COLO668 (cell line): ENCODE measurements around the gene PPARD.
A peak's percentile ranks its signal among the peaks of the same experiment; 100 is the strongest.
"Not testable (repeated sequence)": the region's sequence is repeated elsewhere in the genome, so short reads cannot be mapped to it uniquely, and the experiment has no call there.

Experiments used
- DNase-seq: peaks from one replicate; lab custom pipeline; 2025; ENCODE audit not compliant: unreplicated experiment; lab: John Stamatoyannopoulos, UW

PPARD gene

DNA sequence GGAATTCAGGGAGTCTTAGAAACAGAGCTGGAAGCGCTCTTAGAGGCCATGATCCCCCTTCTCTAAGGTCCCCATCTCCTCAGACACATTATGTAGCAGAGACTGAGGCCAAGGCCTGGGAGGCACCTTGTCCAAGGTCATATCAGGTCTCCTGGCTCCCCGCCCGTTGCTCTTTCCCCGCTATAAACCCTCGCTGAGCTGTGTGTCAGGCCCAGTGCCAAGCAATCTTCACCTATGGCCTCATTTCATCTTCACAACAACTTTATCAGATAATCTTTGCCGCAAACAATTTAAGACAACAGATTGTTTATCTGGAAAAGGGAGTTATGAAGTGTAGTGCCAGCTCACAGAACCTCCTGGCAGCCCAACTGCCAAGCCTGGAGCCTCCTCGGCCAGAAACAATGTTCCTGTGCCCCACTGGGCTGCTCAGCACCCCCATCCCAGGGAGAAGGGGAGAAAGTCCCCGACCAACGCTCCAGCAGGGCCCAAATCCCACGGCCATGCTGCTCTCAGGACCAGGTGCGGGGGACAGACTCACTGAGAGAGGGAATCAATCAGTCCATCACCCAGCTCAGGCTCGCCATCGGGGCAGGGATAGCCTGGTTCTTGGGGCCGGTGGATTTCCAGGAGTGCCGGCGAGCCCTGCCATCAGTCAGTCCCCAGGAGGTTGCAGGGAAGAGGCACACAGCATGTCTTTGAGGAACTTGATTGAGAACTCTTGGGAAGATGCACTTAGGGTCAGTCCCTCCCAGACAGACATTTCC lies 92.9 kb downstream of the PPARD start:
- no peak for DNase-seq

DNA sequence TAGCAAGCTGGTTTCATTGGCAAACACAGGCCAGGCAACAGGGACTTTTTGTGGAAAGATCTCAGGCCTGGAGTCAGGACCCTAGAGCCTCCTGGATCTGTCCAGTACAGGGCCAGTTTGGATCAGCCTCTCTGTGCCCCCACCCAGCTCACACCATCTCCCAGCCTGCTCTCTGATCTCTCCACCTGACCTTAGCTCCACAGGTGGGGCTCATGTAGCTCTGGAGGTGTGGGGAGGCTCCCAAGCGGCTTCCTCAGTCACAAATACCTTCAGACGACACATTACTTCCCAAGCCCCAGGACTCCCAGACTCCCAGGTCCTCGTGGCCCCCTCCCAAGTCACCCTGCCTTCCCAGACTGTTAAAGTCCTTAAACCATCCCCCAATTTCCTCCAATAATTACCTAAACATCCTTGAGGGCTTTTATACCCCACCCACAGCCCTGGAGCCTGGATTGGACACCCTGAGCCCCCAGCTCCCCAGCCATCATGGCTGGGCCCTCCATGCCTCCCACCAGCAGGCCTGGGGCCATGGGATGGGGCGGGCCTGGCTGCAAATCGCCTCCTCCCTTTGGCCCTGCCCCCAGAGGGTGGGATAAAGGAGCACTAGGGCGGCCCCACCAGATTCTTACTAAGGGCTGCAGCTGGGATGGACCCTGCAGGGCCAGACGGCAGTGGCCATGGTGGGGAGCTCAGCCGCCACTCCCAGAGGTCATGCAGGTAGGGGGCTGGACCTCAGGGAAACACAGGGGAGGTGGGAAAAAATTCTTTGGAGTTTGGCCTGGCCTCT lies 93.9 kb downstream of the PPARD start:
- DNase-seq = no peak

- DNase-seq = not testable (repeated sequence)
These were observed 96.2 kb downstream of the PPARD start for GRCh38 chr6:35438378-35439065.

DNA sequence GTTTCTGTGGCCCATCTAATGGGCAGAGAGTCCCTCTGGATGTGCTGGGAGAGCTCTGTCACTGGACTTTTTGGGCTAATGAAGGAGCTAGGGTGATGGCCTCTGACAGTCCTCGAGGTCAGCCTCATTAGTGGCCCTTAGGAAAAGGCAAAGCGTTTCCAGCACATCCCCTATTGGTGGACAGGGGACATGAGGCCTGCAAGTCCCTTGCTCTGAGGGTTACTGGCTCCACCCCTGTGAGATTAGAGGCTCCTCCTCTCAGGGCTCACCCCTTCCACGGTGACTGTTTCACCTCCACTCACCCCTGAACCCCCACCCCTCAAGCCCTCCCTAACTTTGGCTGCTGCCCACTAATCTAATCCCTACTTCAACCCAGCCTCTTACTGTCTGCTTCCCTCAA lies 97.0 kb downstream of the PPARD start:
- no peak for DNase-seq

DNA sequence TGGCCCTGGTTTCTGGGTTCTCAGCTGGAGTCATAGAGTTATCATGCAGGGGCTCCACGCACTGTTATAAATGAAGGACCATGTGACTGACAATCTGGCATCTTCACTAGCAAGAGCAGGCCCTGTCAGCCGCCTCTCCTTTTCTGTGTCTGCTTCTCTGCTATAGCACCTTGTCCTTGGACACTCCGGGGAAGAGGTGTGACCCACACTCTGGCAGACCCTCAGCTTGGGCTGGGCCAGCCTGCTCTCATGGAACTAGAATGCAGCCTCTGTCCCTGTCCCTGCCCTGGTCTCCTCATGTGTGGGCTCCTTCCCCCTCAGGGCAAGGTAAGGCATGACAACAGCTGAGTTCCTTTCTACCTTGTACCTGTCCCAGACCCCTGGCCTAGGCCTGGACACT lies 98.8 kb downstream of the PPARD start:
- no peak for DNase-seq

- DNase-seq = no peak
These were observed 99.3 kb downstream of the PPARD start for GRCh38 chr6:35441642-35442041.

DNA sequence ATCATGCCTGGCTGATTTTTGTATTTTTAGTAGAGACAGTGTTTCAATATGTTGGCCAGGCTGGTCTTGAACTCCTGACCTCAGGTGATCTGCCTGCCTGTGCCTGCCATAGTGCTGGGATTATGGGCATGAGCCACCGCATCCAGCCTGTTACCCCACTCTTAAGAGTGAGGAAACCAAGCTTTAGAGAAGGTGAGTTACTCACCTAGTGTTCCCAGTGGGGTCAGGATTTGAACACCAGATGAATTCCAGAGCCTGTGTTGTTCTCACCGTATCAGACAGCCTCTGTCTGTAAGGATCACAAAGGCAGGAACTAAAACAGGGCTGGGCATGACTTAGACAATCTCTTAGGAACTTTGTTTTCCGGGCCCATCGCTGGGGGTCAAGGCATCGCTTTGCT lies 100.3 kb downstream of the PPARD start:
- DNase-seq = no peak

DNA sequence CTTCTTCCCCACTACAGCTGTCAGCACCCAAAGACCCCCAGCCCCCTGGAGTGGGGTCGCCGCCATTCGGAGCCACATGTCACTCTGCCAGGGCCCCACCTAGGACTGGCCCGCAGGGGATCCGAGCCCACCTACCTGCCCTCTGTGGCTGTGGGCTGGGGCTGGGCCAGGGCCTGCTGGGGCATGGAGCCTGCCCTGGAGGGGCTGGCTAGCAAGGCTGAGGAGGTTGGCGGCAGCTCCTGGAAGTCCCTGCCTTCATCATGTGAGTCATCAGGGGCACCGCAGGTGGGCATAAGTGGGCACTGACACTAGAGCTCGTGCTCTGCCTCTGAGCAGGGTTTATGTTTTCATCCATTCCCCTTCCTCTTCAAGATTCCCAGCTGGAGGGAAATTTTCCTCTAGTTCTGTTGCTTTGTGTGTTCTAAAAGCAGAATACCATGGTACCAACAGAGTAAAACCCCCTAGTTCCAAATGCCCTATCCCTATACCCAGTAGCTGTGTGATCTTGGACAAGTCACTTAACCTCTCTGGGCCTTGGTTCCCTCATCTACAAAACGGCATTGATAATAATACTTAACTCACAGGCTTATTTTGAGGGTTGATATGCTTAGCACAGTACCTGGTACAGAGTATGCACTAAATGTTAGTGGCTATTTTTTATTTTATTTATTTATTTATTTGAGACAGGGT lies 101.1 kb downstream of the PPARD start:
- no peak for DNase-seq

DNA sequence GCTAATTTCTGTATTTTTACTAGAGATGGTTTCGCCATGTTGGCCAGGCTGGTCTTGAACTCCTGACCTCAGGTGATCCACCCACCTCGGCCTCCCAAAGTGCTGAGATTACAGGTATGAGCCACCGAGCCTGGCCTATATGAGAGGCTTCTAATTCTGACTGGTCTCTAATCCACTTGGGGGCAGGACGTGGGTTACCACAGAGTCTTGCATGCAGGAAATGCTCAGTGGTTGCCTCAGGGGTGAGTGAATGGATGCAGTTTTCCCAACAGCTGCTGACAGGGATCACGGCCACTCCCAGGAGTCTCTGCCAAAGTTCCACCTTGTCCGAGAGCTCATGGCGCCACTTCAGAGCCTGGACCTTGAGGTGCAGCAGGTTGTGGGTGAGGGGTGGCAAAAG lies 103.3 kb downstream of the PPARD start:
- DNase-seq = no peak

GRCh38 chr6:35448191-35448590 lies 105.8 kb downstream of the PPARD start:
- DNase-seq = no peak

DNA sequence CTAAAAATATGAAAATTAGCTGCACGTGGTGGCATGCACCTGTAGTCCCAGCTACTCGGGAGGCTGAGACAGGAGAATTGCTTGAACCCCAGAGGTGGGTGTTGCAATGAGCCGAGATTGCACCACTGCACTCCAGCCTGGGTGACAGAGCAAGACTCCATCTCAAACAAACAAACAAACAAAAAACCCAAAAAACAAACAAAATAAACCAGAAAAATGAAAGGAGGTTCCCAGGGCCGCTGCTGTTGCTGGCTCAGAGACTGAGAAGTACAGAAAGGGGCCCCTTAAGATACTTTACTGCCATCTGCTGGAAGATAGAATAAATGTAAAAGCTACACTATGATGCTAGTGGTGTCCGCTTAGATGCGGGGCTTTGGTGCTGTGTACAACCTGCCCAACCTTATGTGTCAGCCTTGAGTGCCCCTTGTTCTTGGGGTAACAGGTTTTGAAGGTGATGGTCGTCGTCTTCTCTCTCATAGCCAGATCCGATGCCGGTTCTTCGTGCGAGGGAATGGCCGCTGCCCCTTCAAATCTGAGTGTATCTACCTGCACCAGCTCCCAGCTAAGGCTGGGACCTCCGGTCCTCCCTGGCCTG lies 107.0 kb downstream of the PPARD start:
- DNase-seq = peak; percentile 9

DNA sequence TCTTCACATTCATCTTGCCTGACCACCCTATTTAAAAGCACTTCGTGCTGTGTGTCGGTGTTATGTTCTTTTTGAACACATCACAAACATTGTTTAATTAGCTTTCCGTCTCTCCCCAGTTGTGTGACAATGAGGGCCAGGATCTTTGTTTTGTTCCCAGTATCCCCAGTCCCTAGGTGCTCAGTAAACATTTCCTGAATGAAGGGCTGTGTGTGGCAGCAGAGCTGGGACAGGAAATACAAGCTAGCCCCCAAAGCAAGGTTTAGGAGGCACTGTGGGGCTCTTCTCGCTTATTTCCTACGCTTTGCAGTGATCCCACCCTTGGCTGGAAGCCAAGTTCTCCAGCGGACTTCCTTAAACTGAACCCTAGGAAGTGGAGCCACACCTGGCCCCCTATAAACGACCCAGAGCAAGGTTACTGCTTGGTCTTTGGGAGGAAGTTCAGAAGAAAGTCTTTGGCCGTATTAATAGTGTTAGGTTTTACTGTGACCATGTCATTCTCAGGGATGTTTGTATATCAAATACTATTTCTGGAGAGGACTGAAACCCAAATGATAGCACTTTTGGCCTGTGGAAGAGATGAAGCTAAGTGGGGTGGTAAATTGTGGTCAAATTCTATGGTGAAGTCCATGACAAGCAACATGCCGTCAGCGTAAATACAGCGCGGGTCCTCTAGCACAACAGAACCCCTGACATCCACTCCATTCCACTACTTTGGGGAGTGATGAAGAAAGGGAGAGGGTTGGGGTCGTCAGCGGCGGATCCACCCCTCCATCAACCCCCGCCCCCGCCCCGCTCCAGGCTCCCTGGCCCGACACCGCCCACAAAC lies 109.2 kb downstream of the PPARD start:
- no peak for DNase-seq

GRCh38 chr6:35452183-35453090 lies 110.1 kb downstream of the PPARD start, which contains the start of gene FANCE:
Gene FANCE (plus strand): TSS chr6:35452338. CDS start chr6:35452546, 208 bp downstream.
- DNase-seq = peak; percentile 91

- no peak for DNase-seq
These were observed 110.9 kb downstream of the PPARD start for GRCh38 chr6:35453236-35453635.

DNA sequence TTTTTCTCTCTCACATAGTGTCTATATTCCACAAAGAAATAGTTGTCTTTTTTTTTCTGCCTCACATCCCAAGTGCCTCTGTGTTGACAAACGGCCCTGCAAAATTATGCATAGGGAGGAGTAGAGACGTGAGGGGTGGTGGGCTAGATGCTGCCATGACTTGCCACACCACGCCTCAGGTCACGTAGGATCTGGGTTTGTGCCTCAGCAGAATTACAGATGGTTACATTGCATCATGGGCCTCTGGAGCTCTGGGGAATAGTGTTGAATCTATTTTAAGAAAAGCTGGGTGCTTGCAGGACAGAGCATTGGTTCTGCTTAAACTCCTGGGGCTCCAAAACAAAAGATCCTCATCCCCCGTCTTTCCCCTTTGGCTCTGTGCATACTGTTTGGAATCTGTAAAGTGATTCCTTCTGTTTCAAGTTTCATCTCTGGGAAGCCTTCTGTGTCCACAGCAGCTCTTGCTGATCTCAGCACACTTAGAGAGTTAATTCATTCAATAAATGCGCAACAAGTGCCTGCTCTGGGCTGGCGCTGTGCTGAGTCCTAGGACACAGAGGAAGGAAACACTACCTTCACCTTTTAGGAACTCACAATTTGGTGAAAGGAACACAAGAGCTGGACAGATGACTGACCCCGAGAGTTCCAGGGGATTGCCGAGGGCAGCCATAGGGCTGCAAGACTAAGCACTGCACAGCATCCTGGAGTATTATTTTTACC lies 112.2 kb downstream of the PPARD start:
- no peak for DNase-seq

DNA sequence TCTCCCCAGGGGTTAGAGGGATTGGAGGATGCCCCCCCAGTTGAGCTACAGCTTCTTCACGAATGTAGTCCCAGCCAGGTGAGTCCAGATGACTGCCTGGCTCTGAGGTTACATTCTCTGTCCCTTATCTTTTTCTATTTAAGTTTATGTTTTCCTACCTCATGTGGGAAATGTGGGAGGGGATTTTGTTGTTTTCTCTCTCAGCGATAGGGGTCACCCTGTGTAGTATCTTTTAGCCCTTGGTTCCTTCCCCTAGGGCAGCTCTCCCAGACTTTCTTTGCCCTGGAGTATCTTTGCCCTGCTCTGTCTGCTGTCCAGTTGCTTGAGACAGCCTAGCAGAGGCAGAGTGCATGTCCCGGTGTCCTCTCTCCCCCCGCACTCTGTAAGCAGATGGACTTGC lies 115.5 kb downstream of the PPARD start:
- no peak for DNase-seq

DNA sequence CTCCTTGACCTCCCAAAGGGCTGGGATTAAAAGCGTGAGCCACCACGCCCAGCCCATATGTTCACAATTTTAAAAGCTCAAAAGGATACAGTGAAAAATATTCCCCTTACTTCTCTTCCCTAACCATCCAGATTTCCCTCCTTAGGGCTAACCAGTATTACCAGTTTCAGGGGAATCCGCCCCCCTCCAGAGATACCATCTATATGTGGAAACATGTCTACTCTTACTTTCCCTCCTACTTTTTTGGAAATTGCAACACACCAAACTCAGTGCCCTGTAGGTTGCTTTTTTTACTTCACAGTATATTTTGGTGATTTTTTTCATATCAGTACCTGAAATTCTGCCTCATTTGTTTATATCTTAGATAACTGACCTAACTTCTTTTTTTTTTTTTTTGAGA lies 118.9 kb downstream of the PPARD start:
- no peak for DNase-seq

DNA sequence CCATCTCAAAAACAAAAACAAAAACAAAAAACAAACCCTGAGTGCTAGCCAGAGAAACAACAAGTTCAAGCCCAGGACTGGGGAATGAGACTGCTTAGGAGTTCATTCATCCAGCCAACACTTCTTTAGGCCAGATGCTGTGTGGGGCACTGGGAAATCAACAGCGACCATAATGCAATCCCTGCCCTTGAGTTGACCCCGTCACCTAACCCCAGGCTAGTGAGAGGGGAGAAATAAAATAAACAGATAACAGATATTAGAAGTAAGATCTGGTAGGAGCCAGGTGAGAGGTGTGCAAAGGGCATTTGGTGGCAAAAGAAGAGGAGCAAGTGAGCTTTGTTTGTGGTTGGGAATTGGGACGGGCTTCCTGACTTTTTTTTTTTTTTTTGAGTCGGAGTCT lies 120.9 kb downstream of the PPARD start:
- no peak for DNase-seq
